HG02852 (cell line): ENCODE results near the gene OR5B3.
"Not testable (repeated sequence)": the region's sequence is repeated elsewhere in the genome, so short reads cannot be mapped to it uniquely, and the experiment has no call there.

ENCODE experiments used
- ATAC-seq: cut with Tn5 transposase; IDR thresholded peaks from one replicate; pipeline ENCODE4 v1.9.1; 2021; ENCODE audit warnings: mild to moderate bottlenecking, moderate library complexity; ENCODE audit not compliant: unreplicated experiment

The OR5B3 gene

GRCh38 chr11:58406774-58407173 lies at the start of gene OR5B3:
Gene OR5B3 (minus strand): TSS chr11:58406874. CDS start chr11:58403409, 3,465 bp downstream.
- ATAC-seq, result no peak

- no peak for ATAC-seq
These were observed 44.9 kb upstream of the OR5B3 start for GRCh38 chr11:58451585-58451984.

GRCh38 chr11:58446294-58446693 lies 39.6 kb upstream of the OR5B3 start:
- ATAC-seq, result no peak

- no peak for ATAC-seq
These were observed 37.6 kb upstream of the OR5B3 start for GRCh38 chr11:58444300-58444699.

GRCh38 chr11:58442136-58442535 lies 35.5 kb upstream of the OR5B3 start, which contains the start of gene OR5B12:
Gene OR5B12 (minus strand): TSS chr11:58442236. CDS start chr11:58440151, 2,085 bp downstream.
- no peak for ATAC-seq

- no peak for ATAC-seq
These were observed 31.8 kb upstream of the OR5B3 start for GRCh38 chr11:58438486-58438885.

GRCh38 chr11:58434217-58434616 lies 27.5 kb upstream of the OR5B3 start:
- ATAC-seq, result no peak

GRCh38 chr11:58433638-58434203 lies 27.0 kb upstream of the OR5B3 start:
- ATAC-seq, result no peak

- ATAC-seq, result no peak
These were observed 22.6 kb upstream of the OR5B3 start for GRCh38 chr11:58429273-58429672.

- no peak for ATAC-seq
These were observed 21.3 kb upstream of the OR5B3 start, which contains the start of gene OR5B2 for GRCh38 chr11:58428021-58428420. Gene OR5B2 (minus strand): TSS chr11:58428121. CDS start chr11:58423261, 4,860 bp downstream.

GRCh38 chr11:58399622-58400021 lies 7.1 kb downstream of the OR5B3 start:
- not testable (repeated sequence) for ATAC-seq

- no peak for ATAC-seq
These were observed 11.1 kb downstream of the OR5B3 start for GRCh38 chr11:58395581-58395980.

GRCh38 chr11:58394195-58394594 lies 12.5 kb downstream of the OR5B3 start:
- ATAC-seq, result no peak

- no peak for ATAC-seq
These were observed 13.9 kb downstream of the OR5B3 start for GRCh38 chr11:58392746-58393145.

- ATAC-seq, result no peak
These were observed 14.8 kb downstream of the OR5B3 start for GRCh38 chr11:58391879-58392278.

- ATAC-seq, result no peak
These were observed 16.1 kb downstream of the OR5B3 start for GRCh38 chr11:58390551-58391063.

GRCh38 chr11:58358969-58359368 lies 47.7 kb downstream of the OR5B3 start, which contains the start of gene OR5B17:
Gene OR5B17 (minus strand): TSS chr11:58359069. CDS start chr11:58359069, 0 bp downstream.
- ATAC-seq, result no peak

GRCh38 chr11:58354727-58355126 lies 51.9 kb downstream of the OR5B3 start:
- ATAC-seq, result no peak
